NCI-H1436 (cell line): ENCODE data around the gene ZNF354B.

Experiments used
- DNase-seq: peaks from one replicate; lab custom pipeline; 2025; lab: John Stamatoyannopoulos, UW

ZNF354B gene

DNA sequence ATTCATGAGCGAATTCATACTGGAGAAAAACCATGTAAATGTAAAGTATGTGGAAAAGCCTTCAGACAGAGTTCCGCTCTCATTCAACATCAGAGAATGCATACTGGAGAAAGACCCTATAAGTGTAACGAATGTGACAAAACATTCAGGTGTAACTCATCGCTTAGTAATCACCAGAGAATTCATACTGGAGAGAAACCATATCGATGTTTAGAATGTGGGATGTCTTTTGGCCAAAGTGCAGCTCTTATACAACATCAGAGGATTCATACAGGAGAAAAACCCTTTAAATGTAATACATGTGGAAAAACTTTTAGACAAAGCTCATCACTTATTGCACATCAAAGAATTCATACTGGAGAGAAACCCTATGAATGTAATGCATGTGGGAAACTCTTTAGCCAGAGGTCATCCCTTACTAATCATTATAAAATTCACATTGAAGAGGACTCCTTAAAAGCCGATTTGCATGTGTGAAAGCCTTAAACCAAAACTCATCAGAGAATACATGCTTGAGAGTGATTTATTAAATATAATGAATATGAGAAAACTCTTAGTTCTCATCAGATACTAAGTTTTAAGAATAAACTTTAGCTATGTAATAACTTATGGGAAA, 24.2 kb downstream of the ZNF354B start:
- no peak for DNase-seq

GRCh38 chr5:178895615-178896571, 36.1 kb downstream of the ZNF354B start, which contains the start of gene ZFP2:
TSS of gene ZFP2 (plus strand) at chr5:178895913. CDS start at chr5:178931314, 35,401 bp downstream.
- no peak for DNase-seq

DNA sequence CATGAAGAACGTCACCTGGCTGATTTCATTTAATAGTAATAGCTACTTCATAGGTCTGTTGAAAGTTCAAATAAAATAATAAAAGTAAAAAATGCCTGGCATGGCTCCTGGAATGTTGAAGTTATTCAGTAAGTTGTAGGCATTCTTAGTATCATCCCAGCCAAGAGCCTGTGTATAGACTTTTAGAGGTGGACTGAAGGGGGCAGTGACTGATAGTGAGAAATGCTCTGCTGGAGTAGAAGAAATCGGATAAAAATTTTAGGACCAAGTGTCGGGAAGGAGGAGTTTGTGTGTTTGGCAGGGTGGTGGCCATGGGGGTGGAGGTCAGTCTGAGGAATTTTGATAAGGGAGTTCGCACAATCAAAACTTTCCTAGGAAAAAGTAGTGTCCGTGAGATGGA, 39.5 kb downstream of the ZNF354B start:
- DNase-seq = no peak

- DNase-seq = no peak
Measured at GRCh38 chr5:178902849-178903248, 43.1 kb downstream of the ZNF354B start.

DNA sequence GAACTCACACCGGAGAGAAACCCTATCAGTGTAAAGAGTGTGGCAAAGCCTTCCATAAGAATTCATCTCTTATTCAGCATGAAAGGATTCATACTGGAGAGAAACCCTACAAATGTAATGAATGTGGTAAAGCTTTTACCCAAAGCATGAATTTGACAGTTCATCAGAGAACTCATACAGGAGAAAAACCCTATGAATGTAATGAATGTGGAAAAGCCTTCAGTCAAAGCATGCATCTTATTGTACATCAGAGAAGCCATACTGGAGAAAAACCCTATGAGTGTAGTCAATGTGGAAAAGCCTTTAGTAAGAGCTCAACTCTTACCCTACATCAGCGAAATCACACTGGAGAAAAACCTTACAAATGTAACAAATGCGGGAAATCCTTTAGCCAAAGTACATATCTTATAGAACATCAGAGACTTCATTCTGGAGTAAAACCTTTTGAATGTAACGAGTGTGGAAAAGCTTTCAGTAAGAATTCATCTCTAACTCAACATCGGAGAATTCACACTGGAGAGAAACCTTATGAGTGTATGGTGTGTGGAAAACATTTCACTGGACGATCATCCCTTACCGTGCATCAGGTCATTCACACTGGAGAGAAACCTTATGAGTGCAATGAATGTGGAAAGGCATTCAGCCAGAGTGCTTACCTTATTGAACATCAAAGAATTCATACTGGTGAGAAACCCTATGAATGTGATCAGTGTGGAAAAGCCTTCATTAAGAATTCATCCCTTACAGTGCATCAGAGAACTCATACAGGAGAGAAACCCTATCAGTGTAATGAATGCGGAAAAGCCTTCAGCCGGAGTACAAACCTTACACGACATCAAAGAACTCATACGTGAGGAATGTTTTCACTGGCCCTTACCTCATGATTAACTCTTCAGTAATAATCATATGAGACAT, 72.3 kb downstream of the ZNF354B start:
- DNase-seq = no peak
